HCT116 (cell line): ENCODE measurements around the gene ARHGDIG. TPM values are rescaled to one million over a fixed set of nuclear protein-coding genes. Genes with fewer than 3 reads are reported as not detected.

Source experiments
- ATAC-seq: fragments of 200-7000 bp; cut with Tn5 transposase; 2 replicates; pipeline ENCODE4 v1.9.1; 2020; ENCODE audit warnings: mild to moderate bottlenecking, moderate library complexity
- BruUV-seq: library from RNA; stranded (reverse); fragments of 400-500 nt; replicated peaks from 2 replicates; lab custom pipeline; 2021; lab: Mats Ljungman, UMichigan
- CTCF ChIA-PET: fragments of 300-600 bp; sonication (Branson Sonifier 250); formaldehyde crosslinking; loops from one replicate; lab custom pipeline; 2021; ENCODE audit warnings: antibody characterized with exemption; lab: Charles Lee
- POLR2A ChIA-PET: fragments of 300-600, 350-600 bp; sonication (Branson Sonifier 250); formaldehyde crosslinking; loops from one replicate; lab custom pipeline; 2021; ENCODE audit warnings: antibody characterized with exemption; lab: Charles Lee
- RAD21 ChIA-PET, 2 experiments: fragments of 300-600 bp; sonication (Branson Sonifier 250); formaldehyde crosslinking; loops; one replicate each; lab custom pipeline; 2023; ENCODE audit warnings: low total read pairs in 2 of 2; ENCODE audit not compliant: uncharacterized antibody in 2 of 2, unreplicated experiment in 2 of 2, low non-redundant PET in 1 of 2; lab: Charles Lee
- DNase-seq: peaks from one replicate; pipeline ENCODE4 v3.0.0-alpha.2; 2010; ENCODE audit warnings: low read depth, low spot score
- H2AFZ ChIP-seq: fragments of 200-600 bp; shearing (Covaris generic), sonication (generic); 2 replicates; pipeline ENCODE4 v1.6.1; 2017; ENCODE audit warnings: low read depth, mixed run types, mixed read lengths, antibody characterized with exemption, low read length; ENCODE audit not compliant: poor library complexity, severe bottlenecking
- H3K27ac ChIP-seq: 2 replicates; pipeline ENCODE4 v1.5.1; 2012; ENCODE audit warnings: low read depth, low read length
- H3K27me3 ChIP-seq: fragments of 200-600 bp; sonication (generic); 2 replicates; pipeline ENCODE4 v1.6.1; 2016; ENCODE audit warnings: mixed run types, low read length, mixed read lengths; ENCODE audit not compliant: insufficient read depth
- H3K36me3 ChIP-seq, 2 experiments: fragments of 200-500 bp in 1 of 2; fragments of 200-600 bp in 1 of 2; sonication (Bioruptor generic) in 1 of 2; sonication (generic) in 1 of 2; 2 replicates each; pipeline versions ENCODE4 v1.5.1 to v1.6.1; 2014 to 2016; ENCODE audit warnings: low read length in 2 of 2, inconsistent platforms in 1 of 2, mixed read lengths in 1 of 2, mixed run types in 1 of 2; ENCODE audit not compliant: insufficient read depth in 2 of 2, control insufficient read depth in 1 of 2
- H3K4me1 ChIP-seq, 2 experiments: fragments of 200-600 bp in 1 of 2; sonication (generic) in 1 of 2; 2 replicates each; pipeline versions ENCODE4 v1.5.1 to v1.6.1; 2012 to 2017; ENCODE audit warnings: low read length in 2 of 2, inconsistent platforms in 1 of 2, mild to moderate bottlenecking in 1 of 2, mixed read lengths in 1 of 2, mixed run types in 1 of 2, moderate library complexity in 1 of 2; ENCODE audit not compliant: insufficient read depth in 2 of 2, control insufficient read depth in 1 of 2
- H3K4me2 ChIP-seq: fragments of 200-600 bp; sonication (generic); 2 replicates; pipeline ENCODE4 v1.6.1; 2017; ENCODE audit warnings: mixed run types, low read length, mixed read lengths
- H3K4me3 ChIP-seq, 2 experiments: fragments of 200-600 bp in 1 of 2; sonication (generic) in 1 of 2; replicated peaks in 1 of 2; 2 replicates each; pipeline ENCODE4 v1.5.1; 2011 to 2016; ENCODE audit warnings: low read length in 2 of 2, control low read depth in 1 of 2, low read depth in 1 of 2, mild to moderate bottlenecking in 1 of 2, mixed read lengths in 1 of 2, mixed run types in 1 of 2
- H3K79me2 ChIP-seq: fragments of 200-600 bp; sonication (generic); 2 replicates; pipeline ENCODE4 v1.6.1; 2017; ENCODE audit warnings: mild to moderate bottlenecking, mixed run types, low read length, moderate library complexity, mixed read lengths; ENCODE audit not compliant: insufficient read depth
- H3K9ac ChIP-seq: fragments of 200-600 bp; sonication (generic); 2 replicates; pipeline ENCODE4 v1.6.1; 2016; ENCODE audit warnings: low read length, mixed read lengths
- H3K9me2 ChIP-seq: fragments of 200-600 bp; sonication (generic), shearing (Covaris generic); 2 replicates; pipeline ENCODE4 v1.6.1; 2017; ENCODE audit warnings: mixed run types, mild to moderate bottlenecking, moderate library complexity; ENCODE audit not compliant: insufficient read depth
- H3K9me3 ChIP-seq, 2 experiments: fragments of 200-500 bp in 1 of 2; fragments of 200-600 bp in 1 of 2; sonication (Bioruptor generic) in 1 of 2; sonication (generic) in 1 of 2; 2 replicates each; pipeline ENCODE4 v1.6.1; 2014 to 2017; ENCODE audit warnings: low read length in 2 of 2, mixed read lengths in 2 of 2, inconsistent platforms in 1 of 2, low read depth in 1 of 2, mild to moderate bottlenecking in 1 of 2, mixed run types in 1 of 2, moderate library complexity in 1 of 2; ENCODE audit not compliant: control insufficient read depth in 1 of 2, insufficient read depth in 1 of 2
- H4K20me1 ChIP-seq: fragments of 200-600 bp; sonication (generic), shearing (Covaris generic); 2 replicates; pipeline ENCODE4 v1.6.1; 2017; ENCODE audit warnings: mixed run types, mild to moderate bottlenecking, moderate library complexity; ENCODE audit not compliant: insufficient read depth
- CBX3 ChIP-seq: IDR thresholded peaks from 2 replicates; pipeline ENCODE4 v1.6.1; 2012; ENCODE audit warnings: low read depth
- EZH2 ChIP-seq: fragments of 200-600 bp; sonication (generic); IDR thresholded peaks from 2 replicates; pipeline ENCODE4 v1.6.1; 2017; ENCODE audit warnings: antibody characterized with exemption, mixed run types
- JUND ChIP-seq: IDR thresholded peaks from 2 replicates; pipeline ENCODE4 v1.6.1; 2012
- POLR2A ChIP-seq: IDR thresholded peaks from 2 replicates; pipeline ENCODE4 v1.7.0; 2011; ENCODE audit warnings: borderline replicate concordance; ENCODE audit not compliant: insufficient read depth, insufficient read length; ENCODE audit errors: extremely low read depth
- RAD21 ChIP-seq: IDR thresholded peaks from 2 replicates; pipeline ENCODE4 v1.6.1; 2012; ENCODE audit warnings: low read depth, mild to moderate bottlenecking
- SP1 ChIP-seq: IDR thresholded peaks from 2 replicates; pipeline ENCODE4 v1.6.1; 2012; ENCODE audit warnings: low read depth
- YY1 ChIP-seq: IDR thresholded peaks from 2 replicates; pipeline ENCODE4 v1.6.1; 2011; ENCODE audit warnings: low read length, low read depth, moderate library complexity, mild to moderate bottlenecking; ENCODE audit not compliant: insufficient replicate concordance; ENCODE audit errors: extremely low read depth
- ZFX ChIP-seq: fragments of 450-650 bp; IDR thresholded peaks from 2 replicates; pipeline ENCODE4 v1.6.1; 2017
- ZNF274 ChIP-seq: fragments of 200-500 bp; sonication (Bioruptor generic); IDR thresholded peaks from 2 replicates; pipeline ENCODE4 v1.6.1; 2014; ENCODE audit warnings: mild to moderate bottlenecking, low read depth, low read length, inconsistent platforms
- intact Hi-C: fragments of 100-400 bp; cut with micrococcal nuclease; formaldehyde crosslinking; loops from 2 replicates; pipeline ENCODE4 v1.10.0; 2022
- total RNA-seq: library from RNA; stranded (reverse); gene quantifications from one replicate; pipeline ENCODE4 v1.2.1, GENCODE V29; 2021; ENCODE audit not compliant: unreplicated experiment
- TF ChIP-seq, protein P1 (sequence below): IDR thresholded peaks from 2 replicates; pipeline ENCODE4 v1.6.1; 2011; ENCODE audit warnings: mild to moderate bottlenecking, low read length, moderate library complexity; ENCODE audit not compliant: insufficient replicate concordance; ENCODE audit errors: extremely low read depth

ARHGDIG gene
- total RNA-seq, 1 experiment from 2014 or later, result not detected

DNA sequence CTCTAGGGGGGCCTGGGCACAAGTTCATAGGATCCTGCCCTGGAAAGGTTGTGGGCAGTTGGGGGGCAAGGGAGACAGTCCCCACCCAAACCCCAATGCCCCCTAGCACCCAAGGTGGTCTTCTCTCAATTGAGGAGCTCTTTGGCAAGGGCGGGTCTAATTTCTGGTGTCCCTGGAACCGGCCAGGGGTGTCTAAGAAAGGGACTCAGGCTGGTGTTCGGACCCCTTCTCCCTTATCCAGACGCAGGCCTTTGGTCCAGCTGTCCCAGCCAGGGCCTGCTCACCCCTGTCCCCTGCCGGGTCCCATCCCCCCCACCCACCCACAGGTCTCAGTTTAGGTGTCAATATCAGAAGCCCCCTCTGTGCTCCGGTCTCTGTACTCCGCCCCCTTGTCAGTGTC, 860 bp upstream of the ARHGDIG start:
- Histone ChIP-seq H3K4me1 (no peaks in the 10 kb centered on the region), H3K27me3 (no peaks in the 10 kb centered on the region), H3K9me3 (no peaks in the 10 kb centered on the region), H3K79me2 (no peaks in the 10 kb centered on the region), H3K9ac (no peak overlapping the region), H4K20me1 (no peaks in the 10 kb centered on the region), H3K27ac (no peak overlapping the region), H3K9me2 (no peaks in the 10 kb centered on the region), H3K4me3 (no peak overlapping the region), H2AFZ (no peak overlapping the region), H3K4me2 (no peak overlapping the region), H3K36me3 (no peaks in the 10 kb centered on the region)
- CTCF ChIA-PET, result no interaction called here
- no TSS peak for BruUV-seq
- intact Hi-C loops, result no loop called here
- TF ChIP-seq POLR2A, result no peak
- no peak for TF ChIP-seq ZFX
- no peak for TF ChIP-seq YY1
- TF ChIP-seq EZH2, result no peak
- TF ChIP-seq RAD21, result no peak
- TF ChIP-seq CBX3, result no peak
- TF ChIP-seq, protein P1, sequence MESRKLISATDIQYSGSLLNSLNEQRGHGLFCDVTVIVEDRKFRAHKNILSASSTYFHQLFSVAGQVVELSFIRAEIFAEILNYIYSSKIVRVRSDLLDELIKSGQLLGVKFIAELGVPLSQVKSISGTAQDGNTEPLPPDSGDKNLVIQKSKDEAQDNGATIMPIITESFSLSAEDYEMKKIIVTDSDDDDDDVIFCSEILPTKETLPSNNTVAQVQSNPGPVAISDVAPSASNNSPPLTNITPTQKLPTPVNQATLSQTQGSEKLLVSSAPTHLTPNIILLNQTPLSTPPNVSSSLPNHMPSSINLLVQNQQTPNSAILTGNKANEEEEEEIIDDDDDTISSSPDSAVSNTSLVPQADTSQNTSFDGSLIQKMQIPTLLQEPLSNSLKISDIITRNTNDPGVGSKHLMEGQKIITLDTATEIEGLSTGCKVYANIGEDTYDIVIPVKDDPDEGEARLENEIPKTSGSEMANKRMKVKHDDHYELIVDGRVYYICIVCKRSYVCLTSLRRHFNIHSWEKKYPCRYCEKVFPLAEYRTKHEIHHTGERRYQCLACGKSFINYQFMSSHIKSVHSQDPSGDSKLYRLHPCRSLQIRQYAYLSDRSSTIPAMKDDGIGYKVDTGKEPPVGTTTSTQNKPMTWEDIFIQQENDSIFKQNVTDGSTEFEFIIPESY, result no peak
- RAD21 ChIA-PET, result no interaction called here
- POLR2A ChIA-PET, result no interaction called here
- ATAC-seq (no peak), DNase-seq (no peak)

DNA sequence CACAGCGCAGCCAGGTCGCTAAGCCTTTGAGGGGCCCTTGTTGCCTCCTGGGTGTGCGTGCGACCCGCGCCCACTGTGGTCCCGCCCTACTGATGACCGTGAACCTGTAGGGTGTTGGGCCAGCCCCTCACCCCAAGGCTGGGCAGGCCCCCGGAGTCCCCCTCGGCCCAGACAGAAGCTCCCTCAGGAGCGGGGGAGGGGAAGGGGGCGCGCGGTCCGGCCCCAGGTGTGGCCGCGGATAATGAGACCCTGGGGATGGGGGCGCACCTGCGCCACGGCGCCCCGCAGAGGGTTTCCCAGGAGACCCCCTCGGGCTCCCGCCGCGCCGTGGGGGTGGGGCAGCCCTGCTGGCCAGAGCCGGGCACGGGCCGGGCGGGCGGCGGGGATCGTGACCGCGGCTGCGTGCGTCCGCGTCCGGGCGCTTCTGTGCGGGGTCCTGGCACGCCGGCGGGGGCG, 358 bp upstream of the ARHGDIG start:
- POLR2A ChIA-PET, result no interaction called here
- H3K27me3 ChIP-seq, result no peaks in the 10 kb centered on the region
- no peaks in the 10 kb centered on the region for H3K79me2 ChIP-seq
- no peak overlapping the region for H2AFZ ChIP-seq
- H4K20me1 ChIP-seq, result no peaks in the 10 kb centered on the region
- BruUV-seq, result no TSS peak
- H3K4me2 ChIP-seq, result no peak overlapping the region
- H3K4me1 ChIP-seq, result no peaks in the 10 kb centered on the region
- RAD21 ChIA-PET, result no interaction called here
- ATAC-seq, result no peak
- intact Hi-C loops, result no loop called here
- no peaks in the 10 kb centered on the region for H3K36me3 ChIP-seq
- CTCF ChIA-PET, result no interaction called here
- H3K4me3 ChIP-seq, result no peak overlapping the region
- no peak overlapping the region for H3K27ac ChIP-seq
- no peak overlapping the region for H3K9ac ChIP-seq
- no peaks in the 10 kb centered on the region for H3K9me2 ChIP-seq
- TF ChIP-seq ZNF274 (no peak), JUND (no peak), SP1 (no peak)
- TF ChIP-seq, protein P1, result no peak
- H3K9me3 ChIP-seq, result no peaks in the 10 kb centered on the region
- no peak for DNase-seq
